GM10248 (cell line): ENCODE measurements around the gene CEP76.

Experiments
- CTCF ChIA-PET: fragments of 300-600 bp; sonication (Branson Sonifier 250); formaldehyde crosslinking; extraction: SDS; loops from one replicate; lab custom pipeline; 2021; ENCODE audit warnings: antibody characterized with exemption; lab: Yijun Ruan, JAX
- POLR2A ChIA-PET: fragments of 350-650 bp; sonication (Branson Sonifier 250); formaldehyde crosslinking; extraction: SDS; loops from one replicate; lab custom pipeline; 2020; ENCODE audit warnings: antibody characterized with exemption; lab: Yijun Ruan, JAX
- DNase-seq: peaks from one replicate; pipeline ENCODE4 v3.0.0; 2012; ENCODE audit errors: extremely low spot score
- TF ChIP-seq, protein P1 (sequence below): IDR thresholded peaks from 2 replicates; pipeline ENCODE4 v1.5.1; 2012; ENCODE audit warnings: mild to moderate bottlenecking, low read depth; ENCODE audit errors: extremely low read depth, missing control alignments, control extremely low read depth

CEP76 gene

DNA sequence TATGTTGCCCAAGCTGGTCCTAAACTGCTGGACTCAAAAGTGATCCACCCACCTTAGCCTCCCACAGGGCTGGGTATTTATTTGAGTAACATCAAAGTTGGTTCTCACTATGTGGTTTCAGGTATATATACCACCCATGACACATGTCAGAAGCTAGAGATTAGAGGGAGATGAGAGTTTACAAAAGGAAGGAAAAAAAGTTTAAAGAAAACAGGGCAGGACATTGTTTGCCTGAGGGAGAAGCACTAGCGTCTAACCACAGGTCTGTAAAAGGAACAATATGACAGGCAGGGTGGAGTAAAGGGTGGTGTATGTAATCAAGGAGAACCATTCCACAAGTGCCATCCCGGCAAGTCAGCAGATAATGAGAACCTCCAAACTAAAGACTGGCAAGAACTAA is 8.5 kb downstream of the CEP76 start:
- no peak for DNase-seq
- ChIA-PET CTCF (interaction anchor here (0.8 to 1.3 kb wide), 3 partner anchors 21 to 303 kb away, joined by 3 read pairs; no protein-coding TSS in a partner anchor), POLR2A (no interaction called here)
- TF ChIP-seq, protein P1, sequence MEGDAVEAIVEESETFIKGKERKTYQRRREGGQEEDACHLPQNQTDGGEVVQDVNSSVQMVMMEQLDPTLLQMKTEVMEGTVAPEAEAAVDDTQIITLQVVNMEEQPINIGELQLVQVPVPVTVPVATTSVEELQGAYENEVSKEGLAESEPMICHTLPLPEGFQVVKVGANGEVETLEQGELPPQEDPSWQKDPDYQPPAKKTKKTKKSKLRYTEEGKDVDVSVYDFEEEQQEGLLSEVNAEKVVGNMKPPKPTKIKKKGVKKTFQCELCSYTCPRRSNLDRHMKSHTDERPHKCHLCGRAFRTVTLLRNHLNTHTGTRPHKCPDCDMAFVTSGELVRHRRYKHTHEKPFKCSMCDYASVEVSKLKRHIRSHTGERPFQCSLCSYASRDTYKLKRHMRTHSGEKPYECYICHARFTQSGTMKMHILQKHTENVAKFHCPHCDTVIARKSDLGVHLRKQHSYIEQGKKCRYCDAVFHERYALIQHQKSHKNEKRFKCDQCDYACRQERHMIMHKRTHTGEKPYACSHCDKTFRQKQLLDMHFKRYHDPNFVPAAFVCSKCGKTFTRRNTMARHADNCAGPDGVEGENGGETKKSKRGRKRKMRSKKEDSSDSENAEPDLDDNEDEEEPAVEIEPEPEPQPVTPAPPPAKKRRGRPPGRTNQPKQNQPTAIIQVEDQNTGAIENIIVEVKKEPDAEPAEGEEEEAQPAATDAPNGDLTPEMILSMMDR: no peak

DNA sequence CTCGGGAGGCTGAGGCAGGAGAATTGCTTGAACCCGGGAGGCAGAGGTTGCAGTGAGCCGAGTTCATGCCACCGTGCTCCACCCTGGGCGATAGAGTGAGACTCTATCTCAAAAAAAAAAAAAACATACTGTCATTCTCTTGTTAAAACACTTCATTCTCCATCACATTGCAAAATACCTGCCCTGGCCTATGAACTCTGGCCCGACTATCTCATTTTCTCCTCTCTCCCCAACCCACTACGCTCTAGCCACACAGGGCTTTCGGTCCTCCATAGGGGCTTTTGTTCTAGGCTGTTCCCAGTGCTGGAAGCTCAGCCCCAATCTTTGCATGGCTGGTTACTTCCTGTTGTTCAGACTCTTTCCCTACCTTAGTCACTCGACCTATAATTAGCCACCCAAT is 10.3 kb downstream of the CEP76 start:
- TF ChIP-seq, protein P1: no peak
- ChIA-PET CTCF (interaction anchor here (1.5 kb wide), 1 partner anchor 38 kb away, joined by 4 read pairs; no protein-coding TSS in a partner anchor), POLR2A (no interaction called here)
- no peak for DNase-seq

DNA sequence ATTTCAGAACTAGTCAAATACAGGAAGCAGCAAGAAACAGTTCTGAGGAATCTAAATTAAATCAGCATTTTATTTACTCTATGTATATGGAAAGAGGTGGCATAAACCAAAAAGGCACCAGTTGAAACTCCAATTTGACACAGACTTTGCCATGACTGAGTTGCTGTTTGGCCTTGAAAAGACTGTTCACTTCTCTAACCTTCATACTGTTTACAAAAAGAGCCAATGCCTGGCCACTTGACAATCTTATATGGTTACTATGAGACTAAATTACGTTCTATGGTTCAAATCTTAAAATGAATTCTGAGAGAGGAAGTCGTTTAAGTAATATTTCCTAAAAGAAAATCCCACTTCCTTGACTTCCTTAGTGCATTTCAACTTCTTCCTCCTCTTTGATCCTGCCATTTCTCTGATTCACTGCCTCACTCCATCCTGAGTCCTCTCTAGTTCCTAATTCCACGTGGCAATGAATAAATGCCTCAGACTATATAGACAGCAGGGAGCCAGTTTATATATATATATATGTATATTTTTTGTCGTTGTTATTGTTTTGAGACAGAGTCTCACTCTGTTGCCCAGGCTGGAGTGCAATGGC is 13.2 kb downstream of the CEP76 start:
- ChIA-PET CTCF (no interaction called here), POLR2A (no interaction called here)
- TF ChIP-seq, protein P1: no peak
- DNase-seq: no peak

DNA sequence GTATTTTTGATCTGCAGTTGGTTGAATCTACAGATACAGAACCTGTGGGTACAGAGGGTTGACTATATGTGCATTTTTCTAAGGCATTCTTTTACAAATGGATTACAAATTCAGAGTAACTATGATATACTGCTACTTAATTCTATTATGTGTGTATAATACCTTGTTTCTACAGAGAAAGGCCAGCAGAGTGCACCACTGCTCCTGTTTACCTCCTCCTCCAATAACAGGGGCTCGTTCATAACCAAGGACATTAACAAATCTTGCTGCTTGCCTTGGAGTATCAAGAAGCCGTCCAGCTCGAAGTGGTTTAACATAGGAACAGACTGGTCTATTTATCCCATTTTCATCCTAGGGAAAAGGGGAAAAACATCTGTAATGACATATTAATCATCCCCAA is 16.4 kb downstream of the CEP76 start:
- ChIA-PET CTCF (interaction anchor here (1.7 kb wide), 1 partner anchor 9 kb away, joined by 6 read pairs; no protein-coding TSS in a partner anchor), POLR2A (no interaction called here)
- no peak for DNase-seq
- TF ChIP-seq, protein P1: no peak

DNA sequence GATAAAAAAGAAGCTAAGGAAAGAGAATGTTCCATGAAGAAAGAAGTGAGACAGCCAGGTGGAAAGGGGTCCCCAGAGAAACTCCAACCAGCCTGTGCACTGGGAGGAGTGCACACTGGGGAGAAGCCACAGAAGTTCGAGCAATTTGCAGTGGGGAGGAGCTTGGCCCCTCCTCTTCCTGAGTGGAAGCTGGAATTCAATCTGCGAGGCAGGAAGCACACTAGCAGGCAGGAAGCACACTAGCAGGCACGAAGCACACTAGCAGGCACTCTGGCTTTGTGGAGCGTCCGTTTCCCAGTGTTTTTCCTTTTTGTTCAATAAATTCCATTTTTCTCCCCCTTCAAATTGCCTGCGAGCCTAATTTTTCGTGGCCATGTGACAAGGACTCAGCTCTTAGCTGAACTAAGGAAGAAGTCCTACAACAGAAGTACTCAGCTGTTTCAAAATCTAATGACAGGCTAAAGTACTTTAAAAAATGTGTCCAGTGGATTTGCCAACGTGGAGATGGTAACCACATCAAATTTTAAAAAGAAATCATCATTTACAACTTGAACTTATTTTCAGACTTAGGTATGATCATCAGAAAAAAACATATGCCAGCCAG is 23.2 kb downstream of the CEP76 start:
- POLR2A ChIA-PET: no interaction called here
- no peak for DNase-seq
- TF ChIP-seq, protein P1: no peak
- CTCF ChIA-PET: interaction anchor here (0.9 to 1.7 kb wide), 3 partner anchors 9 to 20 kb away, joined by 3 to 5 read pairs (median 3); no protein-coding TSS in a partner anchor

DNA sequence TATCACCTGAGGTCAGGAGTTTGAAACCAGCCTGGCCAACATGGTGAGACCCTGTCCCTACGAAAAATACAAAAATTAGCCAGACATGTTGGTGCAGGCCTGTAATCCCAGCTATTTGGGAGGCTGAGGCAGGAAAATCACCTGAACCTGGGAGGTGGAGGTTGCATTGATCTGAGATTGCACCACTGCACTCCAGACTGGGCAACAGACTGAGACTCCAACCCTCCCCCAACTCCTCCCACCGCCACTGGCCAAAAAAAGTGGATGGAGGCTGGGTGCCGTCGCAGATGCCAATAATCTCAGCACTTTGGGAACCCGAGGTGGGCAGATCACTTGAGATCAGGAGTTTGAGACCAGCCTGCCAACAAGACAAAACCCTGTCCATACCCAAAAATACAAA is 34.5 kb downstream of the CEP76 start:
- DNase-seq: no peak
- ChIA-PET CTCF (interaction anchor here (11.5 kb wide), 1 partner anchor 275 kb away, joined by 121 read pairs; no protein-coding TSS in a partner anchor), POLR2A (no interaction called here)
- TF ChIP-seq, protein P1: no peak
